Activated CD4-positive, alpha-beta T cell treated with anti-CD3 and anti-CD28 coated beads, Interleukin-2, amount 50 U/mL, for 16 hours (primary cell): ENCODE data around the gene CCSAP.

Source experiments
- DNase-seq: peaks from one replicate; pipeline ENCODE4 v3.0.0-alpha.2; 2020

CCSAP gene

GRCh38 chr1:229285440-229285839 lies 57.4 kb downstream of the CCSAP start:
- DNase-seq, result no peak

- no peak for DNase-seq
These were observed 58.0 kb downstream of the CCSAP start for GRCh38 chr1:229284887-229285286.

DNA sequence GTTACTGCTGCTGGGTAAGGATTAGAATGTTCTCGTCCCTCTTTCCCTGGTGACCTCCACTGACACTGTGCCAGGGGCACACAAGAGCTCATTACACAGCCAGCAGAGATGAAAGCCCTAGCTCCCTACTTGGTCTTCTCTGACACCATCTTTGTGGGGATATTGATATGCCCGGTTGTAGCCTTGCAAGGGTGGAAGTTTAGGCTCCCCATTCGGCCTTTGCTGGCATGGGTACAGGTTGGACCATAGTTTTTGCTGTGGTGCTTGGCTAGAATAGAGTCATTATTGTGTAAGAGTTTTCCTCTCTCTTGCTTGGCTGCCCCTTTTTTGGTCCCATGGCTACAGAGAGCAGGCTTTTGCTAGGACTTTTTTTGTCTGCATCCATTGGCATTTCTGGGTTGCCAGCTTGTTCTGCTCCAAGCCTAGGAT lies 59.6 kb downstream of the CCSAP start:
- DNase-seq, result no peak

- DNase-seq, result no peak
These were observed 60.5 kb downstream of the CCSAP start for GRCh38 chr1:229282295-229282823.

- no peak for DNase-seq
These were observed 61.4 kb downstream of the CCSAP start for GRCh38 chr1:229281339-229281926.

DNA sequence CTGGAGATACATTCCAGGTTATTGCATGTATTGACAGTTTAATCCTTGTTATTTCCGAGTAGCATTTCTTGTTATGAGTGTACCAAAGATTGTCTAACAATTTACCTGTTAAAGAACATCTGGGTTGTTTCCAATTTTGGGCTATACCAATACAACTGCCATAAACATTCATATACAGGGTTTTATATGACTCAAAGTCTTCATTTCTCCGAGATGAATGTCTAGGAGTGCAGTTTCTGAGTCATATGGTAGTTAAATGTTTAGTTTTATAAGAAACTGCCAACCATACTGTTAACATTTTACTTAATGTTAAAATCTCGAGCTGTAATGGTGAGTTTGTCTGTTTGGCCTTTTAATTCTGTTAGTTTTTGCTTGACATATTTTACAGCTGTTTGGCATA lies 61.9 kb downstream of the CCSAP start:
- peak; percentile 81 for DNase-seq

- DNase-seq, result no peak
These were observed 62.6 kb downstream of the CCSAP start for GRCh38 chr1:229280037-229280828.

DNA sequence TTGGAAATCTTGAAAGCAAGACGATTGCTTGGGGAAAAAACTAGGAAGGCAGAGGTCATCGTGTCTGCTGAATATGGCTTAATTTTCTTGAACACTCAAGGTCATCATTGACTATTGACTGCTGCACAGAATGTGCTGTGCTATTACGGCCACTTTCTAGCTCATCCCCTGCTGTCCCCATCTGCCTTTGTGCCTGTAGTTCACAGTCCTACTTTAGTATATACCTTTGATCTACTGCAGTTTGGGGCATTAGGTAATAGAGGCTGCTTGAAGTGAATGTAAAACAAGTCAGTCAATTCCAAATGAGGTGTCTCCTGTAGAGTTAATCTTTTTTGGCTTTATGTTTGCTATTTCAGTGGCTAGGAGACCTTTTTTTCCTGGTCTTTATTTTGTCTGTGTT lies 63.6 kb downstream of the CCSAP start:
- no peak for DNase-seq

DNA sequence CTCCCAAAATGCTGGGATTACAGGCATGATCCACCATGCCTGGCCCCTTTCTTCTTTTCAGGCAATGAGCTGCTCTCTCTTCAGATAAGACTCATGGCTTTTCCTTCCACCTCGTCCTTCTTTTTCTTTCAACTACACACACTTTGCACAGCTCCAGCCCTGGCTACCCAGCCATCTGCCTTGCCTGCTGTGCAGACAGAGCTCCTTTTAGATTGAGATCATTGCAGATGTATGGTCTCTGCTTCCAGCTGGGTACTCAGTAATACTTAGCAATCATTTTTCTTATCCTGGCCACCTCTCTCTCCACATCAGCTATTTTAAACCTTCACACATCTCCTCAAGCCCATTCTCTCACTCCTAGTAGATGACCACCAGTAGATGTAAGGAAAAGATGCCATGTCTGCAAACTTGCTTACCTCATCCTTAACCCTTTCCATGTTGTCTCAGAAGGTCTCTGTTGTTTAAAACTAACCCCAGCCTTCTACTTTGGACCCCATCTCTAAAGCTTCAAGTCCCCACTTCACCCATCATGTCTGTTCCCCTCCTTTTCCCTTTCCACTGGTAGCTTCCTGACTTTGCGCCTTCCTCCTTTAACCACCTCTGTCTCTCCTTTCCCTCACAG lies 64.6 kb downstream of the CCSAP start:
- DNase-seq, result no peak

DNA sequence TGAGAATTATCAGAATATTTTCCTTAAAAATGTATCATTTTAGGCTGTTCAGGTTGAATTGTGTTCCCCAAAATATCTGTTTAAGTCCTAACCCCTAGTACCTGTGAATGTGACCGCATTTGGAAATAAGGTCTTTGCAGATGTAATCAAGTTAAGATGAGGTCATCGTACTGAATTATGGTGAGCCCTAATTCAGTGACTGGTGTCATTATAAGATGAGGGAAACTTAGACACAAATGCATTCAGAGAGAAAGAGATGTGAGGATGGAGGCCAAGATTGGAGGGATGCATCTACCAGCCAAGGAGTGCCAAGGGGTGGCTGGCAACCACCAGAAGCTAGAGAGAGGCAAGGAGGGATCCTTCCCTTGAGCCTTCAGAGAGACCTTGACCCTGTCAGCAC lies 67.8 kb downstream of the CCSAP start:
- DNase-seq, result no peak

- DNase-seq, result no peak
These were observed 69.2 kb downstream of the CCSAP start for GRCh38 chr1:229273507-229274232.

DNA sequence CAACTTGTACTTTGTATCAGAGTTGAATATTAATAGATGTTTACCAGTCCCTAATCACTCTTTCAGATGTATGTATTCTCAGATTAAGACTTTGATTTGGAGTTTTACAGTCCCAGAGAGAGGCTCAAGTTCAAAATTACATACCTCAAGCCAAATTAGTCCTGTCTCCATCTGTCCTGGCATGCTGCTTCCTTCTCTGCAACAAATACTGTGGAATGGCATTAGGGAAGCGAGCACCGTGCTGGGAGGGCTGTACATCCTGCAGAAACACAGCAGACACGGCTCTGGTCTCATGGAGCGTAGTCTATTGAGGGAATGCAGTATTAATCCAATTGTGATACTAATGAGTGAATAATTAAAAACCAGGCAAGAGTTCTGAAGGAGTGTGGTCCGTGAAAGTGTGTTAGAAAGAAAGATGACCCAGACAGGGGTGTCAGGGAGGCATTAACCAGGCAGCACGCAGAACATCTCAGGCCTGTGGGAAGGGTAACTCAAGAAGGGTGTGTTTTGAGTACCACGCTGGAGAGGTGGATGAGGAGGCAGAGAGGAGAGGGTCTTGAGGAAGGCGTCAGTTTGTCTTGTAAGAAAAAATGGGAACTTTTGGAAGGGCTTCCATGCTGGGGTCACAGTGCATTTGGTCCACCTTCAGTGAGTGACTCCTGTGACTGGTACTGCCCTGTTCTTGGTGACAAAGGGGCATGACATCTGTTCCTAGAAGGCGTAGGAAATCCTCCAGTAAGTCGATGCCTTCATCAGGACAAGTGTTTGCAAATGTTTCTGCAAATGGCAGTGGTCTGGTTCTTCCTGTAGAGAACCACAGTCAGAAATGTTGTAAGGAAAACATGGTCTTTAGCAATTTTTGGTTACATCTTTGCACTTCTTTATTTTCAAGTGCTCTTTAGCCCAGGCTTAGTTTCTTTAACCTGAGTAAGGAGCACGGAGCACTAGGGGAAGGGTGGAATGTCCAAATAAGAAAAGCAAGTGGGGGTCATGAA lies 70.4 kb downstream of the CCSAP start:
- no peak for DNase-seq

GRCh38 chr1:229271448-229272159 lies 71.2 kb downstream of the CCSAP start:
- DNase-seq, result peak; percentile 38
